Measurements from ENCODE around the gene ST7.
"Not testable (repeated sequence)": the region's sequence is repeated elsewhere in the genome, so short reads cannot be mapped to it uniquely, and the experiment has no call there.

Gene ST7

DNA sequence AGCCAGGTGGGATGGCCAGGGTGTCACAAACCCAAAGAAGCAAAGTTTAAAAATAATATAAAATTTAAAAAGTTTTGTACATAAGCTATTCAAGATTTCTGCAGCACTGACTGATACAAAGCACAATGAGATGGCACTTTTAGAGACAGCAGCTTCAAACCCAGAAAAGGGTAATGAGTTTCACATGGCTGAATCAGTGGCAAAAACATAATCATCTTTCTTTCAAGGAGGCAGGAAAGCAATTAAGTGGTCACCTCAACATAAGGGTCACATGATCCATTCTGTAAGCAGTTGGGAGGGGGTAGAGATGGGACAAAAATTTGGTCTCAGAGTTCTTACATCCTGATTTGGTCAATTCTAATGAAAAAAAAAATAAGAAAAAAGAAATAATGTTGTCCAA, 17.9 kb downstream of the ST7 start:
- not testable (repeated sequence) for DNase-seq (ENCODE audit: insufficient read length, low spot score); FAIRE-seq

- FAIRE-seq (no peak), DNase-seq (ENCODE audit: insufficient read length, low spot score) (no peak)
Observed at GRCh38 chr7:116971869-116972268, 18.6 kb downstream of the ST7 start.

- not testable (repeated sequence) for FAIRE-seq; DNase-seq (ENCODE audit: insufficient read length, low spot score)
Observed at GRCh38 chr7:116975024-116975423, 21.7 kb downstream of the ST7 start.

- no peak for FAIRE-seq
- DNase-seq (ENCODE audit: insufficient read length, low spot score) = no peak
Observed at GRCh38 chr7:116977172-116977571, 23.9 kb downstream of the ST7 start.

DNA sequence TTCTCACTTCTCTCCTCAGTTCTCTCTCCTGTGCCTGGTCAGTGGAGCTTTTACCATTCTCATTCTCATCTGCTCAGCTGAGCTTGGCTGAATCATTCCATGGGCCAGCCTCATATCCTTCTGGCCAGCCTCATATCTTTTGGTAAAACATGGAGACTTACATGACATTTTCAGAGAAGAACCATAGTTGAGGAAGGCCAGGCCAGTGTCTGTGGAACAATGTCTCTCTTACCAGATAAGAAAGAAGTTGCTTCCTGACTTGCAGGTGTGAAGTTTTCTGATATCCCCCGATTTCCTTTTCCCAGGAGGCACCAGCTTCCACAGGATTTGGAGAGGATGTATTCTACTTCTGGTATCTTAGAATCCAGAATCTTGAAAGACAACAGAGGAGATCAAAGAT, 24.7 kb downstream of the ST7 start:
- DNase-seq (ENCODE audit: insufficient read length, low spot score) (no peak), FAIRE-seq (no peak)

GRCh38 chr7:116979430-116979829, 26.1 kb downstream of the ST7 start:
- FAIRE-seq (peak; percentile 26), DNase-seq (ENCODE audit: insufficient read length, low spot score) (no peak)

DNA sequence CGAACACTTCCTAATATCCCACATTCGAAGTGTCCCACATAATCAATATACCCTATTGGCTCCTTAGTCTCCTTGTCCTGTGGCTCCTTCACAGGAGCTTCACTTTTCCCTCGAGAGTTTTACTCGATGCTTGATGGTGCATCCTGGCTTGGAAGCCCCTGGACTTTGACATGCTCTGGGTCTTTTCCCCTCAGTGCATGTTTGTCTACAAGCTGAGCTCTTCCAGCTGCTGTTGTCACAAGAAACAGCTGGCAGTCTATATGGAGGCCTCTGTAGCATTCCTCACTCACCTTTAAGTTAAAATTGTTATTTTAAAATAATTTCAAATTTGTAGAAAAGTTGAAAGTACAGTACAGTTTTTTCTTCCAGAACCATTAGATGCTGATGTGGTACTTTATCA, 27.1 kb downstream of the ST7 start:
- FAIRE-seq = no peak
- DNase-seq (ENCODE audit: insufficient read length, low spot score) = no peak

- DNase-seq (ENCODE audit: insufficient read length, low spot score) = no peak
Observed at GRCh38 chr7:116981939-116982338, 28.6 kb downstream of the ST7 start.

DNA sequence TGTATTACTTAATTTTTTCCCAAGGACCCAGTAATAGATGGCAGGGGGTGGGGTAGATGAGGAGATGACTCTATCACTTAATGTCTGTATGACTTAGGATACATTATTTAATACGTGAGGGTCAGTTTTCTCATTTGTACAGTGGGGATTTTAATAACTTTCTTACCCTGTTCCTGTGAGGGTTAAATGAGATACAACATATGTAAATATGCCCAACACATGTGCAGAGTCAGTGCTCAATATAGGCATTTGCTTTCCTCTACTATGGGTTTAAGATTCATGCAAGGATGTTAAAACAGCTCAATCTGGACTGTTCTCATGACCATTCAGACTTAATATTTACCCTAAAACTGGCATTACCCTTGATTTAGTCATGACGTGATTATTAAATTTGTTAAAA, 31.2 kb downstream of the ST7 start:
- no peak for DNase-seq (ENCODE audit: insufficient read length, low spot score)
- FAIRE-seq = peak; percentile 35

More at GRCh38 chr7:116981939-116982338, 28.6 kb downstream of the ST7 start:
- FAIRE-seq = no peak

DNA sequence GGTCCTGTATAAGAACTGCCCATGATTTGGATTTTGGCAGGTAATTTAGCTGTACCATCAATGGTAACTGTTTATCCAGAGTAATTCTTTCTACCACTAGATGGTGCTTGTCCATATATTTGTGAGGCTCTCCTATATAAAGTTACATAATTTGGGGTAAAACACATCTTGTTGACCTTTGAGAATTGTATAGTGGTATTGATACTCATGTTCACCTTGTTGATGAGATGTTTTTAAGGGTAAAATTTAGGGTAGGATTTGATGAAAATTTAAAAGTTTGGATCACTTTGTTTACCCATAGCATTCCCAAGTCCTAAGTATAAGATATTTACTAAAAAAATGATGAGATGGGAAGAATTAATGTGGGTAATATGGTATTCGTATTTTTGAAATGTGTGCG, 31.6 kb downstream of the ST7 start:
- FAIRE-seq (peak; percentile 67), DNase-seq (ENCODE audit: insufficient read length, low spot score) (no peak)

DNA sequence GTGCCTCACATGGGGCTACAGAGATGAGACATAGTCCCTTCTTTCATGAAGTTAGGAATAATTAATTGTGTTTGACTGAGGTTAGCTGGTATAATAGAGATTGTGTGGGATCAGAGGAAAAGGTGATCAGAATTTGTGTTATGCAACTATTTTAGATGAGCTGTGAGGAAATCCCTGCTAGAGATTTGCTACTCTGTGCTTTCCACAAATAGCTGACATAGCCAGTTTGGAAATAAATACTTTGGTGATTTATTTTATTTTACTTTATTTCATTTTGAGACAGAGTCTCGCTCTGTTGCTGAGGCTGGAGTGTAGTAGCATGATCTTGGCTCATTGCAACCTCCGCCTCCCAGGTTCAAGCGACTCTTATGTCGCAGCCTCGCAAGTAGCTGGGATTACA, 32.3 kb downstream of the ST7 start:
- FAIRE-seq (no peak), DNase-seq (ENCODE audit: insufficient read length, low spot score) (no peak)

DNA sequence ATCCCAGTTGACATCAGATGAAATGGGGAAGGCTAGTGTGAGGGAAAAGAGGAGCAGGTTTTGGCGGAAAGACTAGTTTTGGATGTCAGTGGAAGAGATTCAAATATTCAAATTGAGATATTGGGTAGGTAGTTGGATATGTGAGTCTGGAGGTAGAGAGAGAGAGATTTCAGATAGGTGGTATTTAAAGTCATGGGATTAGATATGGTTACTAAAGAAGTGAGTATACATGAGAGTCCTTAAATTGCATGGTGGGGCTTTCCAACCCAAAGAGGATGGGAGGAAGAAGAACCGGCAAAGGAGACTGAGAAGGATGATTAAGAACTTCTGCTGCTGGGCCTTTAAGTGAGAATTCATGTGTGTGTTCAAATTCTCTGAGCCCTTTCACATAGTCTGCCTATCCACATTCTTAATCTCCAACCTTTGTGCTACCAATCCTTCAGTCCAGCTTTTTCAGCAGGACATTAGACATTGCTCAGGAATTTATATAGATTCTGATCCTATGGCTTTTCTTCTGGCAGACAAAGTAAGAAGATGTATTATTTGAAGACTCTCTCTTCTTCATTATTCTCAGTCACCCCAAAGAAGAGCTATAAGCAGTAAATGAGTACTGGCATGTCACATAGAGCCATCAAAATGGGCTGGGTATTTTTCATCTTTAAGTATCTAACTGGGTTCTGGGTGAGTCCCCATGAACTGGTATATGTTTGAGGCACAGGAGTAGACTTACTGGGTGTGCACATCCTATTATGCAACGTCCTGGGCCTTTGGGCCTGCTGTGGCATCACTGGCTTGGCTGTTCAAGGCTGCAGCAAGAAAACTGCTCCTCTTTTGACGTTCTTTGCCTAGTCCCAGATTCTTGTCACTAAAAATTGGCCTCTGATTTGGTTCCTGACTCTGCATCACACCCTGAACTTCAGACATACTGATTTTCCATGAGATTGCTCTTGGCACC, 33.6 kb downstream of the ST7 start:
- DNase-seq (ENCODE audit: insufficient read length, low spot score) = no peak
- no peak for FAIRE-seq

DNA sequence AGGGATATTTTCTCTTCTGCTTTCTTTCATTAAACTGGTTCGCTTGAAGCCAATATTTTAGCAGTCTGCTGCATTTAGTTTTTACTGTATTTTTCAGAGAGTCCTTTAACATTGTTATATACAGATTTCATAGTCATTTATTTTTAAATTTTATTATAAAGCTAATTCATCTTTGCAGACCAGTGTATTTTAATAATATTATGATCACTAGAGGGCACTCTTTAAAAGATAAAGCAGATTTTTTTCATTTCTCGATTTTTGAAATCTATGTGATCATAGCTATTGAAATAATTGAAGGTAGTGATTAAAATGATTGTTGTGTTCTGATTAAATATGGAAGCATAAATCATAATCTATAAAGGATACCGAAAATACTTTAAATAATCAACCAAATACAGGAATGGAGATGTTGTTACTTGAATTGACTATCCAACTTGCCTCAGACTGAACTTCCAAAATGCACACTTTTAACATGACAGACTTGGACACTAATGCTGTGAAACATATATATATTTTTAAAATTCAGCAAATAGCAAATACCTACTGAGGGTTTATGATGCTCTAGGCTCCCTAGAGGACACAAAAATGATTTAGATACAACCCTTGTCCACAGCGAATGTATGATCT, 35.2 kb downstream of the ST7 start:
- peak; percentile 33 for FAIRE-seq
- no peak for DNase-seq (ENCODE audit: insufficient read length, low spot score)

- no peak for FAIRE-seq
- DNase-seq (ENCODE audit: insufficient read length, low spot score) = no peak
Observed at GRCh38 chr7:116990056-116990455, 36.8 kb downstream of the ST7 start.

- no peak for FAIRE-seq
- no peak for DNase-seq (ENCODE audit: insufficient read length, low spot score)
Observed at GRCh38 chr7:116991233-116991632, 37.9 kb downstream of the ST7 start.

DNA sequence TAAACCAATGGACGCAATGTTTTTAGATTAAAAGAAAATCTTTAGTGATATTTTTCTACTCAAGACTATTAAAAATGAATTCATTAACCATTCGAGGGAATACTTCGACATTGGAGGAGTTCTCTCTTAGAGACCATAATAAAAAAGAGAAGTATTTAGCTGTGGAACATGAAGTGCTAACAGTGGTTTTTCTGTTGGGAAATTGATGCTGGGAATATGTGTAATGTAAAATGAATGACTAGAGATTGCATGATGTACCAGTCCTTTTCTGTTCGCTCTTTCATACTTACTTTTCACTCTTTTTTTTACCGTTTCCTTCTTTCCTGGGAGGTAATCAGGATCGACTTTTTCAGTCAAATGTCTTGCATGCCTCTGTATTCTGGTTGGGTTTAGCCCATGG, 41.3 kb downstream of the ST7 start:
- FAIRE-seq (no peak), DNase-seq (ENCODE audit: insufficient read length, low spot score) (no peak)

- FAIRE-seq (no peak), DNase-seq (ENCODE audit: insufficient read length, low spot score) (no peak)
Observed at GRCh38 chr7:116997972-116998371, 44.7 kb downstream of the ST7 start.

DNA sequence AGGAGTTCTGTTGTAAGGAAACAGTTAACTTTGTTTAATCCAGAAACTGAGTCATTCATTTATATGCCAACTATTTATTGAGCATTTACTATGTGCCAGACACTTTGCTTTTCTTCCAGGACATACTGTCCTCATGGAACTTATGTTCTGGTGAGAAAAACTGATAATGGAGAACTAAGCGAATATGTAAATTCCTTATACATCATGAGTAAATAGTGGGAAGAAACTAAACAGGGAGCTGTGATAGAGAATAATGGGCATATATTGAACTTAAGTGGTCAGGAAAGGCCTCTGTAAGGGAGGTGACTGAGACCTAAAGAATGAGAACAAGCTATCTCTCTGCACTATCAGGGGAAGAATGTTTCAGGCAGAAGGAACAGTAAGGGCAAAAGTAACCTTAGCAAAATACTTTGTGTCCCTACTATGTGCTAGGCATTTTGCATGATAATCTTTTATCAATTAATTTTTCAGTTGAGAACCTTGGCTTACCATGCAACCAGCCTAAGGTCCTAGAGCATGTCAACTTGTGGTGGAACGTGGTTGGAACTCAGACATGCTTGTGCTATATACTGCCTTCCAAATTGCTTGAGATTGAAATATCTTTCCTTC, 45.4 kb downstream of the ST7 start:
- FAIRE-seq (no peak), DNase-seq (ENCODE audit: insufficient read length, low spot score) (no peak)

DNA sequence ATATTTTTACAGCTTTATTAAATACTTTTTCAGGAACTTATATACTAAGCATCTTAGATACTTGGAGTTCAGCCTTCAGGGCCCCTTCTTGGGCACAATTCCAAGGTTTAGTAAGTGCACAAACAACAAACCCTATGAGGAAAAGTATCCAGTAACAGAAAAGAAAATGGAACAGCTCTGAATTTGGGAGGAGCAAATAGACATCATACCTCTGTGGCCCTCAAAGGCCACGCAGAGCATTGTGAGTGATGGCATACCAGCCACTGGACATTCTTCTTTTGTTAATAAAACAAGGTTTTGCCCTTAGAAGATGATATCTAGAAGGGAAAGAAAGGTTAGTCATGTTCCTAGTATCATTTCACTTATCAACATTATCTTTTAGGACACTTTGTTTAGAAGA, 46.0 kb downstream of the ST7 start:
- FAIRE-seq (no peak), DNase-seq (ENCODE audit: insufficient read length, low spot score) (no peak)

GRCh38 chr7:117001283-117001682, 48.0 kb downstream of the ST7 start:
- no peak for FAIRE-seq
- DNase-seq (ENCODE audit: insufficient read length, low spot score) = no peak

DNA sequence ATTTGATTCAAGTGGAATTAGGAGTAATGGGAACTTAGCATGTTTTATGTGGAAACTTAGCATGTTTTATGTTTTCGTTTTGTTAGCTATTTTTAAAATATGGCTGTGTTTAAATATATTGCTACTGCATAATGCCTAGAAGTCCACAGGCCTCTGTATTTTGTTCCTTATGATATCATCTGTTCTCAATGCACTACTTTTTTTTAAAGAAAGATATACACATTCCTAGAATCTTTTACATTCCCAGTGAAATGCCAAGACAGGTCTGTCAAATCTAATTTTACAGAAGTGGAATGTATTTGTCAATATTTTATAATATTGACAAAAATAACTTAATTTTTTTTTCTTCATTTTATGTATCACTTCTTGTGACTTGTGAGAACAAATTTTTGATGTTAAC, 51.6 kb downstream of the ST7 start:
- DNase-seq (ENCODE audit: insufficient read length, low spot score) (no peak), FAIRE-seq (no peak)

- FAIRE-seq = no peak
- no peak for DNase-seq (ENCODE audit: insufficient read length, low spot score)
Observed at GRCh38 chr7:117005449-117005848, 52.1 kb downstream of the ST7 start.

Data from GM19239 (cell line).